GM12874 (cell line): ENCODE measurements around the gene PRKCB.

Source experiments
- TF ChIP-seq, protein P1 (sequence below): IDR thresholded peaks from 2 replicates; pipeline ENCODE4 v1.5.1; 2011; ENCODE audit warnings: low read depth, mild to moderate bottlenecking, control low read depth, low read length, moderate library complexity; ENCODE audit not compliant: insufficient read depth

The PRKCB gene

GRCh38 chr16:24046442-24046841 is 210.7 kb downstream of the PRKCB start:
- TF ChIP-seq, protein P1, sequence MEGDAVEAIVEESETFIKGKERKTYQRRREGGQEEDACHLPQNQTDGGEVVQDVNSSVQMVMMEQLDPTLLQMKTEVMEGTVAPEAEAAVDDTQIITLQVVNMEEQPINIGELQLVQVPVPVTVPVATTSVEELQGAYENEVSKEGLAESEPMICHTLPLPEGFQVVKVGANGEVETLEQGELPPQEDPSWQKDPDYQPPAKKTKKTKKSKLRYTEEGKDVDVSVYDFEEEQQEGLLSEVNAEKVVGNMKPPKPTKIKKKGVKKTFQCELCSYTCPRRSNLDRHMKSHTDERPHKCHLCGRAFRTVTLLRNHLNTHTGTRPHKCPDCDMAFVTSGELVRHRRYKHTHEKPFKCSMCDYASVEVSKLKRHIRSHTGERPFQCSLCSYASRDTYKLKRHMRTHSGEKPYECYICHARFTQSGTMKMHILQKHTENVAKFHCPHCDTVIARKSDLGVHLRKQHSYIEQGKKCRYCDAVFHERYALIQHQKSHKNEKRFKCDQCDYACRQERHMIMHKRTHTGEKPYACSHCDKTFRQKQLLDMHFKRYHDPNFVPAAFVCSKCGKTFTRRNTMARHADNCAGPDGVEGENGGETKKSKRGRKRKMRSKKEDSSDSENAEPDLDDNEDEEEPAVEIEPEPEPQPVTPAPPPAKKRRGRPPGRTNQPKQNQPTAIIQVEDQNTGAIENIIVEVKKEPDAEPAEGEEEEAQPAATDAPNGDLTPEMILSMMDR, result no peak

DNA sequence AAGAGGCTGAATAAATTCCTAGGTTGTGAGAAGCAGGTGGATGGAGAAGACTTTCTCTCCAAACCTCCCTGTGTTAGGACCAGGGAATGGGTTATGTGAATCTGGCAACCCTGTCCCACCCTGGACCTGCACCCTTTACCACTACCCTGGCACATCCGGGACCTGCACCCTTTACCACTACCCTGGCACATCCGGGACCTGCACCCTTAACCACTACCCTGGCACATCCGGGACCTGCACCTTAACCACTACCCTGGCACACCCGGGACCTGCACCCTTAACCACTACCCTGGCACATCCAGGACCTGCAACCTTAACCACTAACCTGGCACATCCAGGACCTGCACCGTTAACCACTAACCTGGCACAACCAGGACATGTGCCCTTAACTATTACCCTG is 213.3 kb downstream of the PRKCB start:
- TF ChIP-seq, protein P1, result no peak

DNA sequence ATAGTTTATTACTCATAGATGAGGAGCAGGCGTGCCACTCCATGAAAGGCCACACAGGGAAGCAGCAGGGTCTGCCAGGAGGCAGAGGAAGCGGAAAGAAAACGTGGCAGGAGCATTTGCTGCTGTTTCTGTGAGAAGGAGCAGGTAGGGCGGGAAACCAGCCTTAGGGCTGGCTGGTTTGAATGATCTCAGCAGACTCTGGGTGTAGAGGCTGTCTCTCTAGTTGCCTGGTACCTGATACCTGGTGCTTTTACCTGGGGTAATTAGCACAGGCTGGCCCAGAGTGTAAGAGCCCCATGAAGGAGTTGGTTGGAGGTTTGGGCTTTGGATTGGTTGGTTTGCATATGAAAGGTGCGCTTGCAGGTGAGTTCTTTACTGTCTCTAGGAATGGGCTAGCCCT is 215.3 kb downstream of the PRKCB start:
- TF ChIP-seq, protein P1, result no peak

GRCh38 chr16:24052329-24053098 is 216.7 kb downstream of the PRKCB start:
- TF ChIP-seq, protein P1, result no peak

GRCh38 chr16:24053099-24053946 is 217.5 kb downstream of the PRKCB start:
- TF ChIP-seq, protein P1, result no peak

DNA sequence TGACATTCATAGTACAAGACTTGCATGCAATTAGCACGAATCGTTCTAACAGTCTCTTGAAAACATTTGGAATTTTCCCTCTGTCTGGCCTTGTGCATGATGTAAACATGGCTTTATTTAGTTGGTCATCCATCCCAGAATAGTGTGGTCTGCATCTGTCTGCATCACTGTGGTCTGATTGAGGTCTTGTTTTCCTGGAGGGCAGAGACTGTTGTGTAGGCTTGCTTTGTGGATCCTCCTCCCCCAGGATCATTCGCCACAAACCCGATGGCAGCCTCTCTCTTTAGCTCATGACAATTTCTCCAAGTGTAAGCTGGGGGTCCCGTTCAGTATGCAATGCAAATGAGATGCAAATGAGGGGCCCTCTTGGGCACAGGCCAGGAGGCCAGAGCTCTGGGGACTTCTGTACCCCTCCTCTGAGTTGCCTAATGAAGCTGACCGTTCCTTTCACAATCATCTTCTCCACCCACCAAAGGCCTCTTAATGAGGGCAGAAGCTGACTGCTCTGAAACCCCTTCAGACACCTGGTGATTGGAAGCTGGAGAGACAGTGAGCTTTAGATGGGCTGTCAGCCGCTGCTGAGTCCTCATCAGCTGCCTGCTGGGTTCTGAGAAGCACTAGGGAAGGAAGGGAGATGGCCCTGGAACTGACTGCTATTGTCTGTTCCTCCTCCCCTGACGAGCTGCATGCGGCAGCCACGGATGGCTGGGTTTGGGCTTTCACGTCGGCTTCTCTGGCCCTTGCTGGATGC is 219.1 kb downstream of the PRKCB start:
- TF ChIP-seq, protein P1, result no peak

DNA sequence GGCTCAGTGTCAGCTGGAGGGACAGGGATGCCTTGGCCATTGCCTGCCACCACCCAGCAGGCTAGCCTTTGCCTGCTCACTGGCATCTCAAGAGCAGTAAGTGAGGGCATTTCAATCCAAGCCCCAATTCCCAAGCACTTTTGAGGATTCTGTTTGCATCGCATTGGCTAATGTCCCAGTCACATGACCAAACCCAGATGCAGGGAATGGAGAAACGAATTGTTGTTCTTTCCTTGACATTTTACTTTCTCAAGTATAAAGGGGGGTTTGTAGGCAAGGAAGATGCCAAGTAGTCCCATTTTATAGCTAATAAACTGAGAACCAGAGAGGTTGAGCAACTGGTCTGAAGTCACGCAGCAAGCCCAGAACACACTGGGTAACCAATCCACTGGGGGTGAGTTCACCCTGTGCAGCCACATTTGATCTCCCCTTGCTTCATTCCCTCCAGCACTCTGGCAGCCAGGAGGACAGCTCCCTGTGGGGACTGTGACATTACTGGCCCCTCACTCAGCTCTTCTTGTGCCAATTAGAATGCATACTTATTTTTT is 226.6 kb downstream of the PRKCB start:
- TF ChIP-seq, protein P1, result no peak
